Measurements from ENCODE around the gene DRAXIN.

DRAXIN gene

GRCh38 chr1:11654939-11655808 lies 36.3 kb upstream of the DRAXIN start:
- peak in 1 of 14 donors; percentile 27 for DNase-seq

GRCh38 chr1:11657654-11658053 lies 33.9 kb upstream of the DRAXIN start:
- DNase-seq, result no peak

GRCh38 chr1:11658542-11658941 lies 33.0 kb upstream of the DRAXIN start:
- DNase-seq, result no peak

- DNase-seq, result no peak
Observed at GRCh38 chr1:11659748-11660147, 31.8 kb upstream of the DRAXIN start.

- no peak for DNase-seq
Observed at GRCh38 chr1:11661103-11661502, 30.4 kb upstream of the DRAXIN start.

GRCh38 chr1:11664336-11665065 lies 27.0 kb upstream of the DRAXIN start:
- DNase-seq, result peak in 8 of 14 donors; percentile 21 to 59 (median 24)

- no peak for DNase-seq
Observed at GRCh38 chr1:11668516-11668915, 23.0 kb upstream of the DRAXIN start.

GRCh38 chr1:11670747-11671146 lies 20.8 kb upstream of the DRAXIN start:
- DNase-seq, result no peak

GRCh38 chr1:11671205-11671543 lies 20.3 kb upstream of the DRAXIN start:
- no peak for DNase-seq

GRCh38 chr1:11671544-11672286 lies 19.8 kb upstream of the DRAXIN start:
- no peak for DNase-seq

GRCh38 chr1:11673089-11673769 lies 18.3 kb upstream of the DRAXIN start:
- no peak for DNase-seq

GRCh38 chr1:11674488-11674887 lies 17.0 kb upstream of the DRAXIN start:
- DNase-seq, result no peak

- no peak for DNase-seq
Observed at GRCh38 chr1:11675325-11675724, 16.2 kb upstream of the DRAXIN start.

GRCh38 chr1:11676386-11677103 lies 15.0 kb upstream of the DRAXIN start:
- DNase-seq, result no peak

- DNase-seq, result no peak
Observed at GRCh38 chr1:11678442-11678841, 13.1 kb upstream of the DRAXIN start.

GRCh38 chr1:11680270-11681070 lies 11.0 kb upstream of the DRAXIN start:
- DNase-seq, result peak in 3 of 14 donors; percentile 37 to 58 (median 51)

GRCh38 chr1:11681071-11681771 lies 10.3 kb upstream of the DRAXIN start, which contains the start of gene MAD2L2:
MAD2L2 (minus strand) TSS chr1:11681148; CDS start chr1:11680601, 547 bp downstream.
- DNase-seq, result peak in 13 of 14 donors; percentile 49 to 90 (median 76)

- no peak for DNase-seq
Observed at GRCh38 chr1:11682287-11682771, 9.2 kb upstream of the DRAXIN start.

GRCh38 chr1:11682799-11683198 lies 8.7 kb upstream of the DRAXIN start:
- no peak for DNase-seq

GRCh38 chr1:11684070-11684469 lies 7.4 kb upstream of the DRAXIN start:
- no peak for DNase-seq
